Thoracic aorta (tissue), 2 donors: ENCODE measurements around the gene MAFB. TPM values are rescaled to one million over a fixed set of nuclear protein-coding genes. Genes with fewer than 3 reads are reported as not detected.

Experiments used
- ATAC-seq: fragments of 150-250 bp; one replicate; pipeline ENCODE4 v1.8.0; 2017; ENCODE audit warnings: low read depth; ENCODE audit not compliant: insufficient number of reproducible peaks, low FRiP score
- DNase-seq: peaks from one replicate; pipeline ENCODE4 v3.0.0-alpha.2; 2020; ENCODE audit warnings: low spot score
- H3K27ac ChIP-seq, 2 donors: fragments of 200-600 bp; sonication (generic); 1 replicate in 1 of 2; 2 replicates in 1 of 2; pipeline ENCODE4 v1.5.1; 2016; ENCODE audit warnings: mild to moderate bottlenecking in 2 of 2, moderate library complexity in 2 of 2
- H3K27me3 ChIP-seq: fragments of 200-600 bp; sonication (generic); replicated peaks from 2 replicates; pipeline ENCODE4 v1.6.0; 2016; ENCODE audit warnings: mild to moderate bottlenecking; ENCODE audit not compliant: insufficient read depth
- H3K36me3 ChIP-seq: fragments of 200-600 bp; sonication (generic); one replicate; pipeline ENCODE4 v1.5.1; 2016
- H3K4me1 ChIP-seq, 2 donors: fragments of 200-600 bp; sonication (generic); 1 replicate in 1 of 2; 2 replicates in 1 of 2; pipeline versions ENCODE4 v1.5.1 to v1.6.0; 2016; ENCODE audit warnings: low read depth in 2 of 2, mild to moderate bottlenecking in 1 of 2; ENCODE audit not compliant: control insufficient read depth in 1 of 2
- H3K4me3 ChIP-seq: fragments of 200-600 bp; sonication (generic); 2 replicates; pipeline ENCODE4 v1.5.1; 2016; ENCODE audit warnings: mild to moderate bottlenecking
- H3K9me3 ChIP-seq: fragments of 200-600 bp; sonication (generic); 2 replicates; pipeline ENCODE4 v1.5.1; 2016
- CTCF ChIP-seq: fragments of 200-600 bp; sonication (generic); IDR thresholded peaks from one replicate; pipeline ENCODE4 v1.5.1; 2019; ENCODE audit warnings: antibody characterized with exemption
- total RNA-seq, 2 donors: library from RNA; depleted of rRNA; stranded (reverse); fragments of >200 nt; gene quantifications; one replicate each; pipeline versions ENCODE4 v1.1.0 to v1.2.3, GENCODE V29; 2016

The MAFB gene
- total RNA-seq, 2 donors from 2014 or later, result 75.0 to 82.9 TPM

- H3K27ac ChIP-seq, result no peak overlapping the region
- no peak overlapping the region for H3K4me3 ChIP-seq
- no peaks in the 10 kb centered on the region for H3K27me3 ChIP-seq
- no peaks in the 10 kb centered on the region for H3K36me3 ChIP-seq
- TF ChIP-seq CTCF, result no peak
- no peak for DNase-seq
- H3K4me1 ChIP-seq, result peaks cover 6 to 9% of the 10 kb centered on the region in 2 donors
- ATAC-seq, result no peak
- H3K9me3 ChIP-seq, result no peaks in the 10 kb centered on the region
These were observed 44.2 kb downstream of the MAFB start for GRCh38 chr20:40644863-40645262.

- DNase-seq (no peak), ATAC-seq (no peak)
- no peak overlapping the region for H3K4me3 ChIP-seq
- no peak overlapping the region for H3K27ac ChIP-seq
- H3K27me3 ChIP-seq, result no peaks in the 10 kb centered on the region
- no peak for TF ChIP-seq CTCF
- no peaks in the 10 kb centered on the region for H3K36me3 ChIP-seq
- peaks cover 6 to 9% of the 10 kb centered on the region in 2 donors for H3K4me1 ChIP-seq
- no peaks in the 10 kb centered on the region for H3K9me3 ChIP-seq
These were observed 45.1 kb downstream of the MAFB start for GRCh38 chr20:40643891-40644290.

GRCh38 chr20:40641809-40642208 is 47.2 kb downstream of the MAFB start:
- no peaks in the 10 kb centered on the region for H3K27me3 ChIP-seq
- no peak overlapping the region for H3K27ac ChIP-seq
- TF ChIP-seq CTCF, result no peak
- DNase-seq, result no peak
- H3K36me3 ChIP-seq, result no peaks in the 10 kb centered on the region
- H3K9me3 ChIP-seq, result no peaks in the 10 kb centered on the region
- no peak for ATAC-seq
- H3K4me3 ChIP-seq, result no peak overlapping the region
- peaks cover 6 to 9% of the 10 kb centered on the region in 2 donors for H3K4me1 ChIP-seq

- Histone ChIP-seq H3K36me3 (no peaks in the 10 kb centered on the region), H3K4me3 (no peak overlapping the region), H3K27me3 (no peaks in the 10 kb centered on the region), H3K27ac (no peak overlapping the region), H3K9me3 (no peaks in the 10 kb centered on the region), H3K4me1 (peaks cover 2 to 7% of the 10 kb centered on the region in 2 donors)
- ATAC-seq, result no peak
- no peak for TF ChIP-seq CTCF
- no peak for DNase-seq
These were observed 47.8 kb downstream of the MAFB start for GRCh38 chr20:40641202-40641601.

GRCh38 chr20:40640667-40641066 is 48.4 kb downstream of the MAFB start:
- no peak for TF ChIP-seq CTCF
- DNase-seq (no peak), ATAC-seq (no peak)
- no peak overlapping the region for H3K4me3 ChIP-seq
- H3K27me3 ChIP-seq, result no peaks in the 10 kb centered on the region
- no peaks in the 10 kb centered on the region for H3K9me3 ChIP-seq
- no peaks in the 10 kb centered on the region for H3K36me3 ChIP-seq
- peaks cover 0 to 6% of the 10 kb centered on the region in 2 donors for H3K4me1 ChIP-seq
- H3K27ac ChIP-seq, result no peak overlapping the region
